Measurements from ENCODE around the gene ZFHX3.

Gene ZFHX3

DNA sequence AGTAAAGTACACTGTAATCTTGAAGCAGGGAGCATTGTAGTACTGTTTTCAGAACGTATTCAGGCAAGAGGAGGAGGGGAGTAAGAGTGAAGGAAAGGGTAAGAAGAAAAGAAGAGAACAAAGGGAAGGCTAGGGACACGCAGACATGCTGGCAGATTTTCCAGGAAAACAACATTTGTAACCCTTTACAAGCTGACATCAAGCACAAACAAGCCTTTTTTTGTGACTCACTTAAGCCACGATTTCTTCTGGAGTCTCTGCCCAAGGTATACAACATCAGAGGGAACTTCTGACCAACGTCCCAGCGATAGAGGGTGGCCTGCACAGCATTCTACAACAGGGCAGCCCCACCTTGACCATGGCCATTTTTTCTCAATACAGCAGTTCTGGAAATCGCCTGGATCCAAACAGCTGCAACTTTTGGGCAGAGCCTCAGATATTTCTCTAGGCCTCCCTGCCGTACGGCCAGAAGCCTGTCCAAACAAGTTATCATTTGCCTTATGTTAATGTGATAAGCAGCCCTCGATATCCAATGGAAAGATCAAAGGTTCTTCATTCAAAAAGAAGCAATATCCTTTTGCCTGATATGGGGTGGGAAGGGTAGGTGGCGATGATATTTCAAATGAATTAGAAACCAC is 247.3 kb downstream of the ZFHX3 start:
- no peak for TF ChIP-seq CTCF (IDR thresholded peaks at IDR 0.05)
- Histone ChIP-seq H3K4me3 (no peak overlapping the region), H3K9me3 (no peaks in the 10 kb centered on the region), H3K27ac (peak overlapping the region in 1 of 2 donors; percentile 0), H3K4me1 (peaks cover 0 to 5% (median 0%) of the 10 kb centered on the region in 4 donors), H3K36me3 (peaks cover 48 to 53% (median 50%) of the 10 kb centered on the region in 3 donors), H3K27me3 (no peaks in the 10 kb centered on the region)
- intact Hi-C loops (cut with DNase I; ENCODE audit: low total_unique reads): no loop called here
- no peak for DNase-seq

DNA sequence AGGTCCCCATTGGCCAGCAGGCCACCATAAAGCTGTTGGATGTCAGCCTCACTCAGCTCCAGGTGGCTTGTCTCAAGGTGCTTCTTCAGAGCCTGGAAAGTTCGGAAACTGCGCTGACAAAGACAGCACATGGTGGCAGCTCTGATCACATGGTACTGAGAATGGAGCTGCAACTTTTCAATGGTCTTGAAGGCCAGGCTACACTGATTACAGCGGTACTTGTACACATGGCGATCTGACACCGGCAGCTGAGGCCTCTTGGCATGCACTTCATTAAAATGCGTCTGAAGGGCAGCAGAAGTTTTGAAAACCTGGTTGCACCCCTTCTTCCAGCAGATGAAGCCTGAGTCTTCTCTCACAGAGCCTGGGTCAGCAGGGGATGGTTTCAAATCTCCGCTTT is 249.7 kb downstream of the ZFHX3 start:
- no peak for TF ChIP-seq CTCF (IDR thresholded peaks at IDR 0.05)
- Histone ChIP-seq H3K4me3 (no peak overlapping the region), H3K36me3 (peaks cover 56 to 76% (median 69%) of the 10 kb centered on the region in 3 donors), H3K9me3 (no peaks in the 10 kb centered on the region), H3K27me3 (no peaks in the 10 kb centered on the region), H3K27ac (no peak overlapping the region), H3K4me1 (peaks cover 0 to 5% (median 0%) of the 10 kb centered on the region in 4 donors)
- DNase-seq: no peak
- intact Hi-C loops (cut with DNase I; ENCODE audit: low total_unique reads): no loop called here

DNA sequence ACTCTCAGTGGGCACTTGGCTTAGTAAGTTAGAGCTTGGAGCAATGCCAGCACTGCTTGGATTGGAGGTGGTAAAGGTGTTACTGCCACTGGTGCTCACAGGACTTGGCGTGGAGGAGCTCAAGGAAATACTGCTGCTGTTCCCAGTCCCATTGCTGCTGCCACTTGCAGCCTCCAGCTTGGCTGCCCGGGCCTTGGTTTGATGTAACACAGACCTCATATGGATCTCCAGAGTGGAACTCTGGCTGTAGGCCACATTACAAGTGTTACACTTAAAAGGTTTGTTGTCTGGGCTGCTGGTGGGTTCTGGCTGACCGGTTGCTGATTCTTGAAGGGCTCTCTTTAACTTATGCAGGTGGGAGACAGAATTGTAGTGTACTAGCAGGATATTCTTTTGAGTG is 250.3 kb downstream of the ZFHX3 start:
- Histone ChIP-seq H3K9me3 (no peaks in the 10 kb centered on the region), H3K4me3 (no peak overlapping the region), H3K27ac (peak overlapping the region in 1 of 2 donors; percentile 21), H3K27me3 (no peaks in the 10 kb centered on the region), H3K36me3 (peaks cover 62 to 82% (median 75%) of the 10 kb centered on the region in 3 donors), H3K4me1 (peaks cover 0 to 5% (median 0%) of the 10 kb centered on the region in 4 donors)
- no peak for TF ChIP-seq CTCF (IDR thresholded peaks at IDR 0.05)
- DNase-seq: no peak
- intact Hi-C loops (cut with DNase I; ENCODE audit: low total_unique reads): no loop called here

DNA sequence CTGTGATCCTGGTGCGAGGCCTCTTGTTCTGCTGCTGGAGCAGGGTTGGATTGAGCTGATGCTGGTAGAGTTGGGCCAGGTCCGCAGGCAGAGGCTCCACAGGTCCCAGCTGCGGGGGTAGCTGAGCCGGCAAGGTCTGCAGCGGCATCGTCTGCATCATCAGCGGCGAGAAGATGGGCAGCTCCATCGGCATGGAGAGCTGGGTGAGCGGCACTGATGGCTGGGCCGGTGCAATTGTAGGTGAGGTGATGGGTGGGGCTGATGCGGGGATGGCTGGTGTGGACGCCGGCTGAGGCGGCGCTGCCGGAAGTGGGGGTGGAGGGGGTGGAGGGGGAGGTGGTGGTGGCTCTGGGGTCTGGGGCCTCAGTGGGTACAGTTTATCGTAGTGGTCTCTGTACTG is 251.7 kb downstream of the ZFHX3 start:
- H3K27ac ChIP-seq: no peak overlapping the region
- H3K4me1 ChIP-seq: peaks cover 0 to 5% (median 0%) of the 10 kb centered on the region in 4 donors
- no peak for DNase-seq
- H3K27me3 ChIP-seq: no peaks in the 10 kb centered on the region
- H3K36me3 ChIP-seq: peaks cover 69 to 86% (median 84%) of the 10 kb centered on the region in 3 donors
- no peak overlapping the region for H3K4me3 ChIP-seq
- intact Hi-C loops (cut with DNase I; ENCODE audit: low total_unique reads): no loop called here
- H3K9me3 ChIP-seq: no peaks in the 10 kb centered on the region
- no peak for TF ChIP-seq CTCF (IDR thresholded peaks at IDR 0.05)

GRCh38 chr16:72794986-72795385 is 252.9 kb downstream of the ZFHX3 start:
- Histone ChIP-seq H3K9me3 (no peaks in the 10 kb centered on the region), H3K4me1 (peaks cover 0 to 5% (median 0%) of the 10 kb centered on the region in 4 donors), H3K27ac (no peak overlapping the region), H3K36me3 (peaks cover 74 to 91% (median 91%) of the 10 kb centered on the region in 3 donors), H3K27me3 (no peaks in the 10 kb centered on the region), H3K4me3 (no peak overlapping the region)
- no peak for DNase-seq
- no peak for TF ChIP-seq CTCF (IDR thresholded peaks at IDR 0.05)
- intact Hi-C loops (cut with DNase I; ENCODE audit: low total_unique reads): no loop called here
